ENCODE results near the gene DUSP1. TPM values are rescaled to one million over a fixed set of nuclear protein-coding genes. Genes with fewer than 3 reads are reported as not detected.

DUSP1 gene
- total and polyA plus RNA-seq, 2 of the 13 experiments (the other 11 are each of a cell fraction or from before 2014, with no cell fraction given), result 27.1 to 55.5 TPM

DNA sequence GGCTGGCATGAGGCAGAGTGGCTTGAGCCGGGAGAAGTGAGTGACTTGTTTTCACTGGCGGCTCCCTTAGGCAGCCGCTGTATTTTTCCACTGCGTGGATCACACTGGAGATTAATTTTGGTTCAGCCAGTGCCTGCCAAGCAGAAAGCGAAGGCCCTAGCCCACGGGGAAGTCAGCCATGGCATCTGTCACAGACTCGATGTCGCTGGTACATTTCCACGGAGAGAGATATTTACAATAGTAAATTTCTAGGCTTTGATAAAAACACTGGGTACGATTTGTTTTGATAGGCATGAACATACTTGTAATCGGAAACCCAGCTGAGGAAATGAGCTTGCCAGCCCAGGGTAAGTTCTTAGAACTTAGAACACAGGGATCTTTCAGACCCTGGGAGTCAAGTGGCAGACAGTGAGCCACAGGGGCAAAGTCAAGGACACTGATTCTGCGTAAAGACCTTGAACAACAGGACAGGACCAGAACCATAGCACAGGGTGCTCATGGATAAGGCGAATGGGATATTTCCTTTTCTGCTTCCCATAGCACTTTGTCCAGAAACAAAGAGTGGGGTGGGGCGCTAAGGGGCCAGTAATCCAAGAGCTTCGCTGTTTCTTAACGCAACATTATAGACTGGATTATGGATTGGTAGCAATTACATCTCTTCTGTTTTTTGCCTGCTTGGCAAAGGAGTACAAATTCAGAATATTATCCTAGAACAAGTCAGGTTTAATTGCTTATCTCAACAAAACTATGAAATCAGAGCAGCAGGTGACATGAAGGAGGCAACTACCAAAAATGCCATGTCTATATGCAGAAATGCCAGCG lies 4.5 kb downstream of the DUSP1 start (continued):
- peak; percentile 40; the same call in 1 of the 2 replicates for TF ChIP-seq HNF4G (IDR thresholded peaks at IDR 0.05; ENCODE audit: borderline replicate concordance, low read depth, low read length)
- TF ChIP-seq HNF4G (CRISPR knock-in tag; IDR thresholded peaks at IDR 0.05; ENCODE audit: borderline replicate concordance, low read depth), result no peak
- peak; percentile 46; the same call in 1 of the 2 replicates for TF ChIP-seq ZNF331 (CRISPR knock-in tag; IDR thresholded peaks at IDR 0.05)
- TF ChIP-seq, protein P1, sequence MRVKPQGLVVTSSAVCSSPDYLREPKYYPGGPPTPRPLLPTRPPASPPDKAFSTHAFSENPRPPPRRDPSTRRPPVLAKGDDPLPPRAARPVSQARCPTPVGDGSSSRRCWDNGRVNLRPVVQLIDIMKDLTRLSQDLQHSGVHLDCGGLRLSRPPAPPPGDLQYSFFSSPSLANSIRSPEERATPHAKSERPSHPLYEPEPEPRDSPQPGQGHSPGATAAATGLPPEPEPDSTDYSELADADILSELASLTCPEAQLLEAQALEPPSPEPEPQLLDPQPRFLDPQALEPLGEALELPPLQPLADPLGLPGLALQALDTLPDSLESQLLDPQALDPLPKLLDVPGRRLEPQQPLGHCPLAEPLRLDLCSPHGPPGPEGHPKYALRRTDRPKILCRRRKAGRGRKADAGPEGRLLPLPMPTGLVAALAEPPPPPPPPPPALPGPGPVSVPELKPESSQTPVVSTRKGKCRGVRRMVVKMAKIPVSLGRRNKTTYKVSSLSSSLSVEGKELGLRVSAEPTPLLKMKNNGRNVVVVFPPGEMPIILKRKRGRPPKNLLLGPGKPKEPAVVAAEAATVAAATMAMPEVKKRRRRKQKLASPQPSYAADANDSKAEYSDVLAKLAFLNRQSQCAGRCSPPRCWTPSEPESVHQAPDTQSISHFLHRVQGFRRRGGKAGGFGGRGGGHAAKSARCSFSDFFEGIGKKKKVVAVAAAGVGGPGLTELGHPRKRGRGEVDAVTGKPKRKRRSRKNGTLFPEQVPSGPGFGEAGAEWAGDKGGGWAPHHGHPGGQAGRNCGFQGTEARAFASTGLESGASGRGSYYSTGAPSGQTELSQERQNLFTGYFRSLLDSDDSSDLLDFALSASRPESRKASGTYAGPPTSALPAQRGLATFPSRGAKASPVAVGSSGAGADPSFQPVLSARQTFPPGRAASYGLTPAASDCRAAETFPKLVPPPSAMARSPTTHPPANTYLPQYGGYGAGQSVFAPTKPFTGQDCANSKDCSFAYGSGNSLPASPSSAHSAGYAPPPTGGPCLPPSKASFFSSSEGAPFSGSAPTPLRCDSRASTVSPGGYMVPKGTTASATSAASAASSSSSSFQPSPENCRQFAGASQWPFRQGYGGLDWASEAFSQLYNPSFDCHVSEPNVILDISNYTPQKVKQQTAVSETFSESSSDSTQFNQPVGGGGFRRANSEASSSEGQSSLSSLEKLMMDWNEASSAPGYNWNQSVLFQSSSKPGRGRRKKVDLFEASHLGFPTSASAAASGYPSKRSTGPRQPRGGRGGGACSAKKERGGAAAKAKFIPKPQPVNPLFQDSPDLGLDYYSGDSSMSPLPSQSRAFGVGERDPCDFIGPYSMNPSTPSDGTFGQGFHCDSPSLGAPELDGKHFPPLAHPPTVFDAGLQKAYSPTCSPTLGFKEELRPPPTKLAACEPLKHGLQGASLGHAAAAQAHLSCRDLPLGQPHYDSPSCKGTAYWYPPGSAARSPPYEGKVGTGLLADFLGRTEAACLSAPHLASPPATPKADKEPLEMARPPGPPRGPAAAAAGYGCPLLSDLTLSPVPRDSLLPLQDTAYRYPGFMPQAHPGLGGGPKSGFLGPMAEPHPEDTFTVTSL (CRISPR knock-in tag; IDR thresholded peaks at IDR 0.05; ENCODE audit: borderline replicate concordance), result peak; percentile 33; the same call in 1 of the 2 replicates
- peak; percentile 65 for TF ChIP-seq ZNF878 (CRISPR knock-in tag; IDR thresholded peaks at IDR 0.05)
- TF ChIP-seq, protein P2, sequence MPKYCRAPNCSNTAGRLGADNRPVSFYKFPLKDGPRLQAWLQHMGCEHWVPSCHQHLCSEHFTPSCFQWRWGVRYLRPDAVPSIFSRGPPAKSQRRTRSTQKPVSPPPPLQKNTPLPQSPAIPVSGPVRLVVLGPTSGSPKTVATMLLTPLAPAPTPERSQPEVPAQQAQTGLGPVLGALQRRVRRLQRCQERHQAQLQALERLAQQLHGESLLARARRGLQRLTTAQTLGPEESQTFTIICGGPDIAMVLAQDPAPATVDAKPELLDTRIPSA (CRISPR knock-in tag; IDR thresholded peaks at IDR 0.05; ENCODE audit: borderline replicate concordance), result no peak
- TF ChIP-seq ETV6 (CRISPR knock-in tag; conservative IDR thresholded peaks at IDR 0.05), result peak; percentile 78; the same call in 1 of the 2 replicates
- 0 out of 2 replicates have a peak, but pooled peaks have one; percentile 45 for TF ChIP-seq TBX2 (CRISPR knock-in tag; IDR thresholded peaks at IDR 0.05; ENCODE audit: borderline replicate concordance)
- no peak for TF ChIP-seq RBM39 (IDR thresholded peaks at IDR 0.05; ENCODE audit: low read depth, low read length, poor library complexity, severe bottlenecking)
- peak; percentile 46; the same call in 1 of the 2 replicates for TF ChIP-seq ISL2 (CRISPR knock-in tag; IDR thresholded peaks at IDR 0.05)
- TF ChIP-seq PHF21A (CRISPR knock-in tag; IDR thresholded peaks at IDR 0.05), result peak; percentile 73
